ENCODE results near the gene CCDC17.

- TF ChIP-seq CTCF (IDR thresholded peaks at IDR 0.05) (no peak), POLR2A (IDR thresholded peaks at IDR 0.05) (no peak)
Observed at GRCh38 chr1:45608175-45609156, 15.4 kb downstream of the CCDC17 start.
